Bronchial epithelial cell (primary cell): ENCODE measurements around the gene SGK1. TPM values are rescaled to one million over a fixed set of nuclear protein-coding genes. Genes with fewer than 3 reads are reported as not detected.

Experiments used
- DNase-seq: peaks from one replicate; pipeline ENCODE4 v3.0.0-alpha.2; 2010; ENCODE audit warnings: low read depth
- FAIRE-seq: peaks from 2 replicates; lab custom pipeline; 2011; peaks lifted over from hg19 to GRCh38; lab: Jason Lieb, UNC
- H3K27me3 ChIP-seq: 2 replicates; pipeline ENCODE4 v1.5.1; 2011; ENCODE audit warnings: low read length; ENCODE audit not compliant: control insufficient read depth, insufficient read depth
- H3K36me3 ChIP-seq: 2 replicates; pipeline ENCODE4 v1.5.1; 2011; ENCODE audit warnings: low read length; ENCODE audit not compliant: control insufficient read depth, insufficient read depth
- H3K4me3 ChIP-seq: 2 replicates; pipeline ENCODE4 v1.5.1; 2011; ENCODE audit warnings: mild to moderate bottlenecking, low read depth, low read length, control low read depth
- CTCF ChIP-seq: IDR thresholded peaks from 2 replicates; pipeline ENCODE4 v1.5.1; 2011; ENCODE audit warnings: mild to moderate bottlenecking, moderate library complexity, low read length, control low read depth, inconsistent platforms; ENCODE audit not compliant: insufficient read depth, severe bottlenecking
- total RNA-seq: library from RNA; depleted of rRNA; stranded (reverse); fragments of >200 nt; gene quantifications from 2 replicates; pipeline ENCODE4 v1.2.1, GENCODE V29; 2014

The SGK1 gene
- total RNA-seq, 1 donor from 2014 or later = 13.4 TPM

- no peak for FAIRE-seq
- DNase-seq = no peak
- no peaks in the 10 kb centered on the region for H3K36me3 ChIP-seq
- H3K4me3 ChIP-seq = no peak overlapping the region
- no peak for TF ChIP-seq CTCF
- H3K27me3 ChIP-seq = no peaks in the 10 kb centered on the region
Measured at GRCh38 chr6:134177753-134178160, 140.2 kb downstream of the SGK1 start.

GRCh38 chr6:134177236-134177635 lies 140.7 kb downstream of the SGK1 start:
- no peak for TF ChIP-seq CTCF
- DNase-seq (no peak), FAIRE-seq (no peak)
- Histone ChIP-seq H3K27me3 (no peaks in the 10 kb centered on the region), H3K36me3 (peaks cover 1% of the 10 kb centered on the region), H3K4me3 (no peak overlapping the region)

GRCh38 chr6:134176264-134176975 lies 141.5 kb downstream of the SGK1 start:
- no peak for FAIRE-seq
- no peak for TF ChIP-seq CTCF
- Histone ChIP-seq H3K27me3 (no peaks in the 10 kb centered on the region), H3K36me3 (peaks cover 7% of the 10 kb centered on the region), H3K4me3 (no peak overlapping the region)
- DNase-seq = no peak

GRCh38 chr6:134175532-134176263 lies 142.2 kb downstream of the SGK1 start:
- Histone ChIP-seq H3K36me3 (peaks cover 8% of the 10 kb centered on the region), H3K27me3 (no peaks in the 10 kb centered on the region), H3K4me3 (peak overlapping the region; percentile 72)
- no peak for FAIRE-seq
- peak; percentile 51 for DNase-seq
- TF ChIP-seq CTCF = no peak

- H3K4me3 ChIP-seq = peak overlapping the region; percentile 72
- peaks cover 10% of the 10 kb centered on the region for H3K36me3 ChIP-seq
- H3K27me3 ChIP-seq = no peaks in the 10 kb centered on the region
- DNase-seq (peak; percentile 58), FAIRE-seq (no peak)
- TF ChIP-seq CTCF = no peak
Measured at GRCh38 chr6:134174672-134175531, 143.0 kb downstream of the SGK1 start.
